Gastroesophageal sphincter (tissue), 4 donors: ENCODE measurements around the gene ZNF280D. TPM values are rescaled to one million over a fixed set of nuclear protein-coding genes. Genes with fewer than 3 reads are reported as not detected.

ENCODE experiments used
- ATAC-seq: fragments of 150-250 bp; one replicate; pipeline ENCODE4 v1.9.1; 2016; ENCODE audit warnings: mild to moderate bottlenecking, moderate library complexity
- H3K27ac ChIP-seq, 4 donors: fragments of 200-600 bp; sonication (generic) in 3 of 4; 1 replicate in 3 of 4; 2 replicates in 1 of 4; pipeline ENCODE4 v1.5.1; 2016 to 2019
- H3K27me3 ChIP-seq: fragments of 200-600 bp; sonication (generic); one replicate; pipeline ENCODE4 v1.5.1; 2019
- H3K36me3 ChIP-seq, 2 donors: fragments of 200-600 bp; sonication (generic); one replicate each; pipeline ENCODE4 v1.5.1; 2019; ENCODE audit warnings: control low read depth in 1 of 2
- H3K4me1 ChIP-seq, 3 donors: fragments of 200-600 bp; sonication (generic); 1 replicate in 2 of 3; 2 replicates in 1 of 3; pipeline ENCODE4 v1.5.1; 2016 to 2019; ENCODE audit warnings: control low read depth in 2 of 3
- H3K4me3 ChIP-seq, 2 donors: fragments of 200-600 bp; sonication (generic); one replicate each; pipeline ENCODE4 v1.5.1; 2019; ENCODE audit warnings: mild to moderate bottlenecking in 1 of 2, moderate library complexity in 1 of 2
- H3K9me3 ChIP-seq, 3 donors: fragments of 200-600 bp; sonication (generic); one replicate each; pipeline ENCODE4 v1.5.1; 2017 to 2019; ENCODE audit warnings: control low read depth in 2 of 3
- CTCF ChIP-seq, 4 experiments: fragments of 200-600 bp in 2 of 4; fragments of 450-650 bp in 2 of 4; sonication (generic) in 1 of 4; IDR thresholded peaks; one replicate each; pipeline ENCODE4 v1.5.1; 2017 to 2019; ENCODE audit warnings: antibody characterized with exemption in 4 of 4, mild to moderate bottlenecking in 2 of 4, moderate library complexity in 2 of 4
- EP300 ChIP-seq: sonication (generic); formaldehyde crosslinking; IDR thresholded peaks from one replicate; pipeline ENCODE4 v1.6.1; 2017; ENCODE audit warnings: antibody characterized with exemption, mild to moderate bottlenecking
- POLR2A ChIP-seq, 2 donors: fragments of 450-650 bp; IDR thresholded peaks; one replicate each; pipeline ENCODE4 v1.6.1; 2017; ENCODE audit warnings: antibody characterized with exemption in 2 of 2, mild to moderate bottlenecking in 2 of 2, moderate library complexity in 1 of 2
- POLR2AphosphoS5 ChIP-seq: sonication (generic); formaldehyde crosslinking; IDR thresholded peaks from one replicate; pipeline ENCODE4 v1.6.1; 2017; ENCODE audit warnings: antibody characterized with exemption
- WGBS, 2 donors: methylation state at CpG; one replicate each; pipeline ENCODE4 v1.1.5; 2018; ENCODE audit warnings: low coverage in 1 of 2; 5-methylcytosine and 5-hydroxymethylcytosine counted together
- total RNA-seq, 4 donors: library from RNA; depleted of rRNA; stranded (reverse); fragments of >200 nt; gene quantifications; one replicate each; pipeline ENCODE4 v1.1.0, GENCODE V29; 2016

Gene ZNF280D
- total RNA-seq, 4 donors from 2014 or later = 51.3 to 139 (median 69.1) TPM

GRCh38 chr15:56778761-56779160 is 45.5 kb upstream of the ZNF280D start:
- no peaks in the 10 kb centered on the region for H3K27me3 ChIP-seq
- 88 to 90% methylated on average over 2 of the region's 2 CpGs for WGBS, 2 donors
- H3K27ac ChIP-seq = no peak overlapping the region
- H3K4me1 ChIP-seq = peaks cover 0 to 17% (median 0%) of the 10 kb centered on the region in 3 donors
- no peak for TF ChIP-seq EP300
- no peak for TF ChIP-seq CTCF (IDR thresholded peaks at IDR 0.05)
- no peak for TF ChIP-seq POLR2A (IDR thresholded peaks at IDR 0.05)
- H3K9me3 ChIP-seq = no peaks in the 10 kb centered on the region
- no peak for ATAC-seq
- no peak overlapping the region for H3K4me3 ChIP-seq
- no peaks in the 10 kb centered on the region for H3K36me3 ChIP-seq

GRCh38 chr15:56776839-56777238 is 43.5 kb upstream of the ZNF280D start:
- TF ChIP-seq POLR2AphosphoS5 (no peak), POLR2A (IDR thresholded peaks at IDR 0.05) (no peak), CTCF (IDR thresholded peaks at IDR 0.05) (no peak)
- H3K4me1 ChIP-seq = peaks cover 6 to 34% (median 7%) of the 10 kb centered on the region in 3 donors
- no peak for ATAC-seq
- H3K9me3 ChIP-seq = no peaks in the 10 kb centered on the region
- WGBS, 2 donors = 100% methylated on average over 1 of the region's 3 CpGs
- H3K27me3 ChIP-seq = no peaks in the 10 kb centered on the region
- H3K27ac ChIP-seq = no peak overlapping the region
- no peak overlapping the region for H3K4me3 ChIP-seq
- no peaks in the 10 kb centered on the region for H3K36me3 ChIP-seq

- peak overlapping the region in 3 of 4 donors; percentile 2 to 24 (median 7) for H3K27ac ChIP-seq
- H3K4me1 ChIP-seq = peaks cover 6 to 34% (median 7%) of the 10 kb centered on the region in 3 donors
- no peak for TF ChIP-seq CTCF (IDR thresholded peaks at IDR 0.05)
- no peak for TF ChIP-seq EP300
- TF ChIP-seq POLR2A (IDR thresholded peaks at IDR 0.05) = no peak
- TF ChIP-seq POLR2AphosphoS5 = no peak
- ATAC-seq = no peak
- H3K36me3 ChIP-seq = no peaks in the 10 kb centered on the region
- no peaks in the 10 kb centered on the region for H3K27me3 ChIP-seq
- no peaks in the 10 kb centered on the region for H3K9me3 ChIP-seq
- WGBS, 2 donors = 82% methylated on average over 1 of the region's 1 CpG; no CpG with 5 or more reads in 1 of the 2 donors
- no peak overlapping the region for H3K4me3 ChIP-seq
Measured at GRCh38 chr15:56775641-56776040, 42.3 kb upstream of the ZNF280D start.

GRCh38 chr15:56774356-56774755 is 41.0 kb upstream of the ZNF280D start:
- 97 to 100% methylated on average over 2 of the region's 2 CpGs for WGBS, 2 donors
- H3K4me3 ChIP-seq = no peak overlapping the region
- TF ChIP-seq POLR2AphosphoS5 (no peak), EP300 (no peak), CTCF (IDR thresholded peaks at IDR 0.05) (no peak), POLR2A (IDR thresholded peaks at IDR 0.05) (no peak)
- no peaks in the 10 kb centered on the region for H3K9me3 ChIP-seq
- no peaks in the 10 kb centered on the region for H3K27me3 ChIP-seq
- H3K27ac ChIP-seq = peak overlapping the region in 1 of 4 donors; percentile 83
- H3K4me1 ChIP-seq = peaks cover 6 to 44% (median 7%) of the 10 kb centered on the region in 3 donors
- H3K36me3 ChIP-seq = no peaks in the 10 kb centered on the region
- ATAC-seq = no peak

GRCh38 chr15:56772868-56773639 is 39.7 kb upstream of the ZNF280D start:
- no peaks in the 10 kb centered on the region for H3K9me3 ChIP-seq
- H3K27me3 ChIP-seq = no peaks in the 10 kb centered on the region
- H3K4me1 ChIP-seq = peaks cover 6 to 47% (median 7%) of the 10 kb centered on the region in 3 donors
- peak overlapping the region; percentile 76 to 83 (median 80) for H3K27ac ChIP-seq
- WGBS, 2 donors = 23% methylated on average over 5 to 6 of the region's 6 CpGs
- TF ChIP-seq POLR2AphosphoS5 (peak; percentile 56), EP300 (no peak), CTCF (IDR thresholded peaks at IDR 0.05) (no peak)
- no peaks in the 10 kb centered on the region for H3K36me3 ChIP-seq
- peak; percentile 82 for ATAC-seq
- H3K4me3 ChIP-seq = no peak overlapping the region
